Measurements from ENCODE around the gene ASTN2.
"Not testable (repeated sequence)": the region's sequence is repeated elsewhere in the genome, so short reads cannot be mapped to it uniquely, and the experiment has no call there.

The ASTN2 gene

DNA sequence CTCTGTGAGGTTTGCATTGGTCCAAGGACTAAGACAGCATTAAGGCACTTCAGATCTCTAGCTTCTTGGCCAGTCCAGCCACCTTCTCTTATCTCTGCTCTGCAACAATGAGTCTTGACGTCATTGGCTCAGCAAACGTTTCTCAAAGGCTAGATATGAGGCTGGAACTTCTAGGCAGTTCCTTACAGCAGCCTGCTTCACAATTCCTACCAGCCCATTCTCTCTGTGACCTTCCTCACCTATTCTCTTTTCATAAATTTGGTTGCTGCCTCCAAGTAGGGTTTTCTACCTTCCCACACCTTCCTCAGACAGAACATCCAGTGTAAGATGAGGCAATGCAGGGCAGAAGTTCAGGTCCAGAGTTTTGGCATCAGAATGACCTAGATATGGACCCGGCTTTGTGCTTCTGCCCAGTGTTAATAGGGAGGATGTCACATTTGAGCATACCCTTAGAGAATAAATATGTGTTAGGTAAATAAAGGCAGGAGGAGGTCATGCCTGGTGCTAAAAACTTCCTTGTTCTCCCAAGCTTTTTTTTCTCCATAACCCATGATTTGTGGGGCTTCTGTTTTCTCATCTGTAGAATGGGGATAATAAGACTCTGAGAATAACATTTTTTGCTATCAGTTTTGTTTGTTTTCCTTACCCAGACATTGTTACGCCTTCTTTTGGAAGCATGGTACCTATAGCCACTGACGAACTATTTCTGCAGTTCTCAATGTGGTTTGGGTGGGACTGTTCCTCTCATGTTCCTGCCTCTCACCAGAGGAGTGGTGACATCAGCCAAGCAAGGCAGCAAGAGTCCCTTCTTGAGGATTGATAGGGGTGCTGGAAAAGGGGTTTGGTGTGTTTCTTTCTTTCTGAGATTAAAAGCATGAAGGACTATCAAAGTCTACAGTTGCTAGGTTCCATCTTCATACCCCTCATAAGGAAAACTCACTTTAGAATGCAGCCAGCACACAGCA lies 948.3 kb downstream of the ASTN2 start:
- DNase-seq, result no peak

- DNase-seq, result no peak
These were observed 949.1 kb downstream of the ASTN2 start for GRCh38 chr9:116465576-116466270.

DNA sequence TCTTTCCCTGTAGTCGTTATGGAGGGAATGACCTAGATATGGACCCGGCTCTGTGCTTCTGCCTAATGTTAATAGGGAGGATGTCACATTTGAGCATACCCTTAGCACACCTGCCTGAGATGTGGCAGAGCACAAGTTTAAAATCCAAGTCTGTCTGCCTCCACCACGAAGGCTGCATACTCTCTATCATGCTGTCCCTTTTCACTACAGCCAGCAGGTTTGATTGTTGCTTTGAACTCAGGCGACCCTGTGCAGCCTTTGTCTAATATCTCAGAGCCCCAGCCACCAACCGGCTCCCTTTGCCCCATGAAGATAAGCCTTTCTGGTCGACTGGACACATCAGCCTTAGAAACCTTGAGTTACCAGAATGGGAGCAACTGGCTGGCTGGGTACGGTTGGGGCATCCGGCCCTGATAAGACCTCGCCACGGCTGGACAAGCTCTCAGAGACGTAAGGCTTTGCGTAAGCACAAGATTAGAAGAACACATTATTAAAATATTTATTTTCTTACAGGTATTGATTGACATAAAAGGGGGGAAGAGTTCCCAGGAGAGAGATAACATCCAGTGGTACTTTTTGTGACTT lies 949.8 kb downstream of the ASTN2 start:
- DNase-seq, result no peak

DNA sequence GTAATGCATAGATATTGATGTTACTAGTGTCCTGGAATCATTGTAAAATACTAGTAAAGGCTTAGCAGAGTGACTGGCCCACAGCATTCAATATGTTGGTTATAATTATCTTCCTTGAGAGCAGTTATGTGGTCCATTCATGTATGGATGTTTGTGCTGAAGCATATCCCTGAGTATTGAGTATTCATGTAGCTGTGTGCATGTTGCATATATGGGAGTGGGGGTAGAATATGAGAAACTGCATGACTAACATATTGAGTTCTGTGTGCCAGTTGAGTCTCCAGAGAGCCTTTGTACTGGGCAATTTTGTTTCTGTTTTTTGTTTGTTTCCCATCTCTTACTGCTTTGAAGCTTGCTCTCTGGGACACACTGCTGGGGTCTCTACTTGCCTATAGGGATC lies 950.4 kb downstream of the ASTN2 start:
- DNase-seq, result no peak

GRCh38 chr9:116461632-116462031 lies 953.2 kb downstream of the ASTN2 start:
- no peak for DNase-seq

GRCh38 chr9:116460026-116460425 lies 954.8 kb downstream of the ASTN2 start:
- DNase-seq, result no peak

- no peak for DNase-seq
These were observed 955.3 kb downstream of the ASTN2 start for GRCh38 chr9:116459576-116459975.

GRCh38 chr9:116456490-116457088 lies 958.3 kb downstream of the ASTN2 start:
- no peak for DNase-seq

GRCh38 chr9:116454539-116454938 lies 960.3 kb downstream of the ASTN2 start:
- DNase-seq, result not testable (repeated sequence)

GRCh38 chr9:116453785-116454184 lies 961.1 kb downstream of the ASTN2 start:
- no peak for DNase-seq

GRCh38 chr9:116452634-116453033 lies 962.2 kb downstream of the ASTN2 start:
- no peak for DNase-seq

DNA sequence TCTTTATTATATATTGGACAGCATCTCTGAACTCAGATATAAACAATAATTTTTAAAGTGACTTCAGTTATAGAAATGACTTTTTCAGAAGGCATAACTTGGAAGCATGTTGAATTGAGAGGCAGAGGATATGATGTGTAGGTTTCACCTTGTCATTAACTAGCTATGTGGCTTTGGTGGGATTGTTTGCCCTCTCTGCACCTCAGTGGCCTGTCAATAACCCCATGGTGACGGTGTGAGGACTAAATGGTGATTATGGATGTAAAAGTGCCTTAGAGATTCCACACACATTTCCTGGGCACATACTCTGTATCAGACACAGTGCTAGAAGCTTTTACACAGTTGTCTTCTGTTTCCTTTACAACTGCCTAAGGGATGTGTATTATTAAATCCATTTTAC lies 962.6 kb downstream of the ASTN2 start:
- DNase-seq, result no peak

GRCh38 chr9:116451500-116452115 lies 963.2 kb downstream of the ASTN2 start:
- DNase-seq, result no peak

DNA sequence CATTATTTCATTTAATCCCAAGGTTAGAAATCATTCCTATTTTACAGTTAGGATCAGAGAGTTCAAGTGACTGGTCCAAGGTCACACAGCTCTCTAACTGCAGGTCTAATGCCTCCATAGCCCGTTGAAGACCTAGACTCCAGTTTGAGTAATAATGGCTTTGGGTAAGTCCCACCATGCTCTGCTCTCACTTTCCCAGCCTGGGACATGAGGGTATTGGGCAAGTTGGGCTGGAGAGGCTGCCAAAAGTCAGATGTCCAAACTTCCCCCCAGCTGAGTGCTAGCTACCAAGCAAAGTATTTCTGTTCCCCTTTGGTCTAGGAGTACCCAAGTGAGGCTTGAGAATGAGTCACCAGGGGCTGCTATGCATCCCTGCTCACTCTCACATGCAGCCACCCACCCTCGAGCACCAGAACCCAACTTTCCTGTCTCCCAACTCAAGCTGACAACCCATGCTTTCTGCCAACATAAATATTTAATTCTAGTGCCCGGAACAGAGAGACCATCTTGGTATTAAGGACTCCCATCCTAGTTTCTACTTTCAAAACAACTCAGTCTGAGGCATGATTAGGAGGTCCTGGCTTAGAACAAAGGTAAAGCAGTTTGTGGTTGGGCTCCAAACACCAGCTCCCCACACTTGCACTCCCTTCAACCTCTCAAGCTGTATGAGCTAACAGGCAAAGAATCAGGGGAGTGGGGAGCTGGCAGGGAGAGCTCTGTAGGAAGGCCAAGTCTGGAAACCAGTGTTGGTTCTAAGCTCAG lies 964.3 kb downstream of the ASTN2 start:
- DNase-seq, result no peak

DNA sequence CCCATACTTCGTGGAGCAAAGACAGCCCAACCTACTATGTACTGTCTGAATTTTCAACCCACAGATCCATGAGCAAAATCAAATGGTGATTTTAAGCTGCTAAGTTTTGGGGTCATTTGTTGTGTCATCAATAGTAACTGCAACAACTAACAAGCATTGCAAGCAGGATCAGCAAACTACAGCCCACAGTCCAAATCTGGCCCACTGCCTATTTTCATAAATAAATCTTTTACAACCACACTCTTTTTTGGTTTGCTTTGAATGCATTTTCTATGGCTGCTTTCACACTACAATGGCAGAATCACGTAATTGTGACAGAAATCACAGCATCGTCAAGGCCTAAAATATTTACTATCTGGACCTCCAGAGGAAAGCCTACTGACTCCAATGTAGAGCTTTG lies 964.9 kb downstream of the ASTN2 start:
- no peak for DNase-seq

- DNase-seq, result no peak
These were observed 966.4 kb downstream of the ASTN2 start for GRCh38 chr9:116448431-116448830.

- DNase-seq, result no peak
These were observed 966.9 kb downstream of the ASTN2 start for GRCh38 chr9:116447934-116448333.

- DNase-seq, result no peak
These were observed 972.3 kb downstream of the ASTN2 start for GRCh38 chr9:116442528-116442927.

DNA sequence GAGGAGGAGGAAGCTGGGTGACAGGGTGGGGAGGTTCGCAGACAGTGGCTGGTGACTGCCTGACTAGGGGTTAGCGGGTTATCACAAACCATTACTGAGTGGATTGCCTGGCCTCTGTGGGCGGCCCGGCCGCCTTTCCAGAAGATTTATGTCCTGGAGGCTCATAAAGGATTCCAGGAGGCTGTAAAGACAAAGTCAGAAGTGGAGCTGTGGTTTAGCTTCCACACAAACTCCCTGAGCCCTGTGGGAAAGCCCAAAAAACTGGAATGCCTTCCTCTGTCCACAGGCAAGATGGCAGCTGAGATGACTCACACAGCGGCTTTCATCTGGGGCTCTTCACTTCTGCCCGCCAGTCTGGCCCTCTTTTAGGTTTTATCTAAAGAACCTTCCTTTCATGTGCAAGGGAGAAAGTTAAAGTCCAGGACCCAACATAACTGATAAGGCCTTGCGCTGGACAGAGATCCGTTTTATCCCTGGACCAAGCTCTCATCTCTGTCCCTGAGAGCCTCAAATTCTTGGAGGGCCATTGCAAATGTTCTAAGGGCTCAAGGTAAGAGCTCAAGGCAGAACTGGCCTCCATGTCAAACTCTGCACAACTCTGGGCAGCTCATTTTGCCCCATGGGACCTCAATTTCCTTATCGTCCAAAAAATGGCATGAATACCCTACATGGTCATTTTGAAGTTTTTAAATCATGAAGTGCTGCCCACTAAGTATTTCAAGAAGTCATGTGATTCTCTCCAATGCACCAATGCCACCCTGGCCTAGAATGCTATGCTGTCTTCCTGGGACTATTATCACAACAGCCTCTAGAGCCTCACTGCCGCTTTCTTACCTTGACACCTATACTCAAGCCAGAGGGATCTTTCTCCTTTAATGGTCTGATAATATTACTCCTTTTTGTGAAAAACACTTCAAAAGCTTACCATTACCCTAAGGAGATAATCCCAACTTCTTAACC lies 977.2 kb downstream of the ASTN2 start:
- DNase-seq, result no peak

DNA sequence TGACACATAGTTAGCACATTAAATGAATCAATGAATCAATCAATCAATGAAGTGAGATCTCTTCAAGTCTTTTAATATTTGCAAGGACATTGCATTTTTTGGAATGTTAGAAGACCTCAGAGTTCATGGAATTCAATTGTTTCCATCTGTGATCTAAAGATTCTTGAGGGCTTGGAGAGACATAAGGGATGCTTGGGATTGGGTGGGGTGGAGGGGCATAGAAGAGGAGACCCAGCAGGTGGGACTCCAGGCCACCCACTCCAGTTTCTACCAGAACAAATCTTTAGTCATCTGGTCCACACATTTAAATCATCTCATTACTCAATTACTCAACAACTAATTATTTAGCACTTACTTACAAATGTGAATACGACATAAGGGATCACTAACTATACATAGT lies 978.7 kb downstream of the ASTN2 start:
- no peak for DNase-seq

- DNase-seq, result no peak
These were observed 979.2 kb downstream of the ASTN2 start for GRCh38 chr9:116435706-116436105.
